SK-N-SH (cell line): ENCODE results near the gene EPHA10.

Experiments
- CTCF ChIP-seq: fragments of 200-600 bp; sonication (generic); IDR thresholded peaks from 2 replicates; pipeline ENCODE4 v1.6.1; 2017; ENCODE audit warnings: antibody characterized with exemption, mild to moderate bottlenecking, moderate library complexity
- EZH2phosphoT487 ChIP-seq: fragments of 200-600 bp; sonication (generic); IDR thresholded peaks from 2 replicates; pipeline ENCODE4 v1.6.1; 2017; ENCODE audit warnings: low read depth, mixed run types, mild to moderate bottlenecking, antibody characterized with exemption, moderate library complexity, borderline replicate concordance
- GABPA ChIP-seq: IDR thresholded peaks from 2 replicates; pipeline ENCODE4 v1.4.0; 2012; ENCODE audit warnings: low read depth, mild to moderate bottlenecking
- RAD21 ChIP-seq: IDR thresholded peaks from 2 replicates; pipeline ENCODE4 v1.6.1; 2012; ENCODE audit warnings: mild to moderate bottlenecking, low read length
- RFX5 ChIP-seq: IDR thresholded peaks from 2 replicates; pipeline ENCODE4 v1.6.1; 2012; ENCODE audit warnings: mild to moderate bottlenecking, improper control_type of control experiment, low read length
- SIN3A ChIP-seq: IDR thresholded peaks from 2 replicates; pipeline ENCODE4 v1.6.1; 2012; ENCODE audit warnings: low read depth, mild to moderate bottlenecking, low read length, moderate library complexity, borderline replicate concordance
- SMC3 ChIP-seq: IDR thresholded peaks from 2 replicates; pipeline ENCODE4 v1.6.1; 2012; ENCODE audit warnings: low read depth, low read length, improper control_type of control experiment
- TAF1 ChIP-seq: IDR thresholded peaks from 2 replicates; pipeline ENCODE4 v1.6.1; 2012; ENCODE audit warnings: low read depth, mild to moderate bottlenecking, low read length, moderate library complexity, borderline replicate concordance
- TCF12 ChIP-seq: IDR thresholded peaks from 2 replicates; pipeline ENCODE4 v1.4.0; 2012
- YY1 ChIP-seq: IDR thresholded peaks from 2 replicates; pipeline ENCODE4 v1.4.0; 2012; ENCODE audit warnings: low read depth, mild to moderate bottlenecking
- TF ChIP-seq, protein P1 (sequence below): IDR thresholded peaks from 2 replicates; pipeline ENCODE4 v1.4.0; 2012; ENCODE audit warnings: low read depth, borderline replicate concordance

DNA sequence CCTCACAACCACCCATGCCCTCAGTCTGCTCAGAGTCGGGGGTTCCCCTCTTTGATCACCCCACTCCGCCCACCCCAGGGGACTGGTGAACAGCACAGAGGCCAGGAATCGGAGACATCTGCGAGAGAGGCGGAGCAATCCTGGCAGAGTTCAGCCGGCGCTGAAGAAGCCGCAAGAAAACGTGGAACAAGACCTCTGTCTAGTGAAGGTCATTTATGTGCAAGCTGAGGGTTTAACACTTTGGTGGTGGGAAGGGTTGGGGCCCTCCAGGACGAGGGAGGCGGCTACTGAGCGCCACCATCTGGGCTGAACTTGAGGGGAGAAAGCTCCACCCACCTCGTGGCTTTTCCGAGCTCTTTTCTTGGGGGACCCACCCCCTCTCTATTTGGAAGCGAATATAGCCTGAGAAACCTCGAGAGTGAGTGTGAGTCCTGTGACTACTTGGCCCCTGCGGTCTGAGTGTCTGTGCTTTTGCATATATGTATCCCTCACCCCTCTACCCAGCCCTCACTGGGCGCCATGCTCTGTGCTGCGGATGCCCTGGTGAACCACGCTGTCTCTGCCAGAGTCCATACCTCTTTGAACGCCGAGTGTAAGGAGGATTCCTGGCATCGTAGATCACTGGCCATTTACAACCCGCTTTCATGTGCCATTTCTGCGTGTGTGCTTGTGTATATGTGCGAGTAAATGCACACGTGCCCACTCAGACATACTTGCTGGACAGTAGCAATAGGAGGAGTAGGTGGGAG, 1.2 kb upstream of the EPHA10 start:
- TF ChIP-seq CTCF: 0 out of 2 replicates have a peak, but pooled peaks have one; percentile 9
- no peak; the same call in 1 of the 2 replicates for TF ChIP-seq SMC3
- TF ChIP-seq EZH2phosphoT487: no peak
- TF ChIP-seq, protein P1, sequence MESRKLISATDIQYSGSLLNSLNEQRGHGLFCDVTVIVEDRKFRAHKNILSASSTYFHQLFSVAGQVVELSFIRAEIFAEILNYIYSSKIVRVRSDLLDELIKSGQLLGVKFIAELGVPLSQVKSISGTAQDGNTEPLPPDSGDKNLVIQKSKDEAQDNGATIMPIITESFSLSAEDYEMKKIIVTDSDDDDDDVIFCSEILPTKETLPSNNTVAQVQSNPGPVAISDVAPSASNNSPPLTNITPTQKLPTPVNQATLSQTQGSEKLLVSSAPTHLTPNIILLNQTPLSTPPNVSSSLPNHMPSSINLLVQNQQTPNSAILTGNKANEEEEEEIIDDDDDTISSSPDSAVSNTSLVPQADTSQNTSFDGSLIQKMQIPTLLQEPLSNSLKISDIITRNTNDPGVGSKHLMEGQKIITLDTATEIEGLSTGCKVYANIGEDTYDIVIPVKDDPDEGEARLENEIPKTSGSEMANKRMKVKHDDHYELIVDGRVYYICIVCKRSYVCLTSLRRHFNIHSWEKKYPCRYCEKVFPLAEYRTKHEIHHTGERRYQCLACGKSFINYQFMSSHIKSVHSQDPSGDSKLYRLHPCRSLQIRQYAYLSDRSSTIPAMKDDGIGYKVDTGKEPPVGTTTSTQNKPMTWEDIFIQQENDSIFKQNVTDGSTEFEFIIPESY: no peak
- no peak for TF ChIP-seq YY1
- TF ChIP-seq TAF1: no peak
- TF ChIP-seq RAD21: peak; percentile 58
- TF ChIP-seq TCF12: no peak
- TF ChIP-seq RFX5: no peak
- no peak for TF ChIP-seq SIN3A
- TF ChIP-seq GABPA: no peak
